Muscle of leg (tissue), 11 donors: ENCODE measurements around the gene DENND5B. TPM values are rescaled to one million over a fixed set of nuclear protein-coding genes. Genes with fewer than 3 reads are reported as not detected.
"Not testable (repeated sequence)": the region's sequence is repeated elsewhere in the genome, so short reads cannot be mapped to it uniquely, and the experiment has no call there.

ENCODE experiments used
- DNase-seq: peaks from one replicate; pipeline ENCODE4 v3.0.0; 2013
- H3K27ac ChIP-seq: one replicate; pipeline ENCODE4 v1.5.1; 2013; ENCODE audit warnings: mild to moderate bottlenecking, low read length, control low read depth
- H3K27me3 ChIP-seq: one replicate; pipeline ENCODE4 v1.6.1; 2013; ENCODE audit warnings: low read length; ENCODE audit not compliant: control insufficient read depth, insufficient read depth
- H3K36me3 ChIP-seq: one replicate; pipeline ENCODE4 v1.6.1; 2013; ENCODE audit warnings: low read length; ENCODE audit not compliant: control insufficient read depth, insufficient read depth
- H3K4me1 ChIP-seq: one replicate; pipeline ENCODE4 v1.6.1; 2013; ENCODE audit warnings: low read length; ENCODE audit not compliant: control insufficient read depth, insufficient read depth
- H3K4me3 ChIP-seq: one replicate; pipeline ENCODE4 v1.5.1; 2013; ENCODE audit warnings: low read length, control low read depth
- H3K9me3 ChIP-seq: replicated peaks from 2 replicates; pipeline ENCODE4 v1.6.1; 2013; ENCODE audit warnings: low read depth, low read length; ENCODE audit not compliant: control insufficient read depth
- WGBS: methylation state at CpG from one replicate; pipeline ENCODE4 v1.1.5; 2013; ENCODE audit warnings: missing lambda C conversion rate; ENCODE audit not compliant: insufficient coverage; 5-methylcytosine and 5-hydroxymethylcytosine counted together
- polyA plus RNA-seq, 8 donors: library from polyadenylated mRNA; unstranded; fragments of 120-200 nt; gene quantifications; one replicate each; pipeline versions ENCODE4 v1.2.1 to v1.2.3, GENCODE V29; 2013; ENCODE audit warnings: inconsistent platforms in 1 of 8, low replicate concordance in 1 of 8; ENCODE audit not compliant: insufficient read length in 8 of 8, insufficient read depth in 1 of 8
- total RNA-seq: library from RNA; stranded (reverse); fragments of 120-200 nt; gene quantifications from one replicate; pipeline ENCODE4 v1.2.4, GENCODE V29; 2013

Gene DENND5B
- total and polyA plus RNA-seq, 9 donors: 13.2 to 22.3 (median 20.0) TPM

- no peaks in the 10 kb centered on the region for H3K27me3 ChIP-seq
- WGBS: 60% methylated on average over 2 of the region's 4 CpGs
- no peaks in the 10 kb centered on the region for H3K4me1 ChIP-seq
- H3K27ac ChIP-seq: no peak overlapping the region
- DNase-seq: no peak
- H3K4me3 ChIP-seq: no peak overlapping the region
- no peaks in the 10 kb centered on the region for H3K36me3 ChIP-seq
- H3K9me3 ChIP-seq: no peaks in the 10 kb centered on the region
Measured at GRCh38 chr12:31622038-31622437, 31.1 kb upstream of the DENND5B start.

- H3K4me1 ChIP-seq: no peaks in the 10 kb centered on the region
- no peaks in the 10 kb centered on the region for H3K9me3 ChIP-seq
- DNase-seq: no peak
- no peak overlapping the region for H3K4me3 ChIP-seq
- H3K36me3 ChIP-seq: no peaks in the 10 kb centered on the region
- no peak overlapping the region for H3K27ac ChIP-seq
- H3K27me3 ChIP-seq: no peaks in the 10 kb centered on the region
- no CpG with 5 or more reads among the region's 2 CpGs for WGBS
Measured at GRCh38 chr12:31620311-31620710, 29.4 kb upstream of the DENND5B start.

- Histone ChIP-seq H3K9me3 (no peaks in the 10 kb centered on the region), H3K27ac (no peak overlapping the region), H3K4me3 (no peak overlapping the region), H3K27me3 (no peaks in the 10 kb centered on the region), H3K36me3 (no peaks in the 10 kb centered on the region), H3K4me1 (no peaks in the 10 kb centered on the region)
- no peak for DNase-seq
- no CpG with 5 or more reads among the region's 3 CpGs for WGBS
Measured at GRCh38 chr12:31618228-31619025, 27.5 kb upstream of the DENND5B start.

GRCh38 chr12:31612819-31613218, 21.9 kb upstream of the DENND5B start:
- H3K4me1 ChIP-seq: no peaks in the 10 kb centered on the region
- DNase-seq: no peak
- H3K4me3 ChIP-seq: no peak overlapping the region
- H3K27me3 ChIP-seq: no peaks in the 10 kb centered on the region
- peaks cover 2% of the 10 kb centered on the region for H3K9me3 ChIP-seq
- 100% methylated on average over 1 of the region's 2 CpGs for WGBS
- no peaks in the 10 kb centered on the region for H3K36me3 ChIP-seq
- no peak overlapping the region for H3K27ac ChIP-seq

- not testable (repeated sequence) for H3K27me3 ChIP-seq, H3K36me3 ChIP-seq, H3K4me3 ChIP-seq, H3K9me3 ChIP-seq, H3K27ac ChIP-seq, H3K4me1 ChIP-seq, DNase-seq
- WGBS: no CpG with 5 or more reads among the region's 2 CpGs
Measured at GRCh38 chr12:31608299-31608698, 17.4 kb upstream of the DENND5B start.

GRCh38 chr12:31605531-31605930, 14.6 kb upstream of the DENND5B start:
- Histone ChIP-seq H3K36me3 (no peaks in the 10 kb centered on the region), H3K9me3 (peaks cover 2% of the 10 kb centered on the region), H3K4me3 (no peak overlapping the region), H3K27ac (no peak overlapping the region), H3K4me1 (no peaks in the 10 kb centered on the region), H3K27me3 (no peaks in the 10 kb centered on the region)
- no peak for DNase-seq
- no CpG with 5 or more reads among the region's 2 CpGs for WGBS

- Histone ChIP-seq H3K27ac (no peak overlapping the region), H3K27me3 (no peaks in the 10 kb centered on the region), H3K4me3 (no peak overlapping the region), H3K4me1 (no peaks in the 10 kb centered on the region), H3K36me3 (no peaks in the 10 kb centered on the region), H3K9me3 (no peaks in the 10 kb centered on the region)
- no CpG with 5 or more reads among the region's 3 CpGs for WGBS
- no peak for DNase-seq
Measured at GRCh38 chr12:31603546-31604009, 12.6 kb upstream of the DENND5B start.

GRCh38 chr12:31600750-31601149, 9.8 kb upstream of the DENND5B start:
- no peak overlapping the region for H3K27ac ChIP-seq
- H3K4me3 ChIP-seq: no peak overlapping the region
- 87% methylated on average over 2 of the region's 4 CpGs for WGBS
- no peak for DNase-seq
- H3K27me3 ChIP-seq: no peaks in the 10 kb centered on the region
- no peaks in the 10 kb centered on the region for H3K4me1 ChIP-seq
- H3K36me3 ChIP-seq: no peaks in the 10 kb centered on the region
- no peaks in the 10 kb centered on the region for H3K9me3 ChIP-seq

- Histone ChIP-seq H3K27ac (no peak overlapping the region), H3K36me3 (no peaks in the 10 kb centered on the region), H3K4me1 (no peaks in the 10 kb centered on the region), H3K9me3 (no peaks in the 10 kb centered on the region), H3K27me3 (no peaks in the 10 kb centered on the region), H3K4me3 (no peak overlapping the region)
- WGBS: no CpG with 5 or more reads among the region's 5 CpGs
- no peak for DNase-seq
Measured at GRCh38 chr12:31600252-31600651, 9.3 kb upstream of the DENND5B start.

GRCh38 chr12:31599053-31599452, 8.1 kb upstream of the DENND5B start:
- H3K27ac ChIP-seq: no peak overlapping the region
- H3K9me3 ChIP-seq: no peaks in the 10 kb centered on the region
- no peaks in the 10 kb centered on the region for H3K4me1 ChIP-seq
- WGBS: 100% methylated on average over 3 of the region's 4 CpGs
- no peak overlapping the region for H3K4me3 ChIP-seq
- no peaks in the 10 kb centered on the region for H3K36me3 ChIP-seq
- H3K27me3 ChIP-seq: no peaks in the 10 kb centered on the region
- no peak for DNase-seq
